GM19238 (cell line): ENCODE results near the gene CELF2.

ENCODE experiments used
- DNase-seq: peaks from one replicate; pipeline ENCODE4 v3.0.0; 2011; ENCODE audit warnings: low spot score; ENCODE audit not compliant: insufficient read length

The CELF2 gene

DNA sequence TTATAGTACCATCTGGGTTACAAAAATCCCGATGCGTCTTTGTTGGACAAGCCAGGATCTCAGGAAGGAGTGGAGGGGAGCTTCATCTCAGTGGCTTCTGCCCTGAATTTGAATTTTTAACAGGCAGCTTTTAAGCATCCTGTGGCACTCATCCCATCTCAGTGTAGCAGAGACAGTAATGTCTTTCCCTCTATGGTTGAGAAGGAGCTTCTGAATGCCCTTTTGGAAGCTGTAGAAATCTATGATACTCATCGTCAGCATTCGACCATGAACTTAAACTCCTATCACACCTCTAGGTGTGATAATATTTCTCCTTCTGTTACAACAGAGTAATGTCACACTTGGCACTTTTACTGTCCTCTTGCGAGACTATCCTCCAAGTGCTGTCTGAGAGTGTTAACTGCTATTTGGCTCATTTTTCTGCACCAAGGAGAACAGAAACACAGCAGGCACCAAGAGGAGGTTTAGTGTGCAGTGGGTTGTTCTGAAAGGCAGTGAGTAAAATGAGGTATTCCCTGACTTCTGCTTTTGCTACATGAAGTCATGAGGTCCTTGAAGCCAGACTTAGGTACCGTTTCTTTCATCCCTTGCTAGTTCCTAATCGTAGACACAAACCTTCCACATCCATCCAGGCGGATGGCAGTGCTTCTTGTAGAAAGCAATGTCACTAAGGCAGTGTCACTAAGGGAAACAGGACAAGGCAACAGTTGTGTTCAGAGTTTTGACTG is 177.4 kb downstream of the CELF2 start:
- no peak for DNase-seq

DNA sequence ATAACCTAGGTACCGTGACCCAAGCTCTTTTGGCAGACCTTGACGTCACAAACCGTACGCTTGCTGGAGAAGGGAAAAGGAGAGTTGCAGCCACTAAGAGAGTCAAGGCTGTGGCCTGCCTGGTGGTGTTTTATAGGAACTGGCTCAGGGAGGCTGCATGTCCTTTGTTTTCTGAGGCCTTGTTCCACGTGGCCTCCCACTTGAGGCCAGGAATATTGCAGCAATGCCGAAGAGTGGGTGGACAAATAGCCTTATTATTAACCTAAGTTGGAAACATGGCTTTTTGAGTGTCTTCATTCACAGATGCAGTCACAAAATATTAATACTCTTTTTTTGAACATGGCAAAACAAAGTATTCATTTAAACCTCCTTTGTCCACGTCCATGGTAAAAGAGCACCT is 178.0 kb downstream of the CELF2 start:
- no peak for DNase-seq

GRCh38 chr10:11197266-11197712 is 179.6 kb downstream of the CELF2 start:
- DNase-seq: peak; percentile 16

GRCh38 chr10:11197878-11198277 is 180.2 kb downstream of the CELF2 start:
- no peak for DNase-seq

DNA sequence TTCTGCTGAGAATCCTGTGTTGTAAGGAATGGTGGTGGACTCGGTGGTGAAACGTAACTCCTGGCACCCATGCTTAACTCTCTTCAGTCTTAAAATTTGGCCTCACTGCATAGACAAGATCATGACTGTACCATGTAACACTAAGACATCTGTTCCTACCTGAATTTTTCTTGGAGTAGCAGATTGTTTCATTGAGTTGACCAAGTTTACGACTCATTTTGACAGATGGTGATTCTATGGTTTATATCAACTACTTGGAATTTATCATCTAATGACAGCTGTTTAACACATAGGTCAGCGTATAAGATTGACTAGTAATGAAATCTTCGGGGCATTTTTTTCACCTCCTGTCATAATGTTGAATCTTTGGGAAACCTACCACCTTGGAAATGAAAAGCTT is 184.2 kb downstream of the CELF2 start:
- no peak for DNase-seq

DNA sequence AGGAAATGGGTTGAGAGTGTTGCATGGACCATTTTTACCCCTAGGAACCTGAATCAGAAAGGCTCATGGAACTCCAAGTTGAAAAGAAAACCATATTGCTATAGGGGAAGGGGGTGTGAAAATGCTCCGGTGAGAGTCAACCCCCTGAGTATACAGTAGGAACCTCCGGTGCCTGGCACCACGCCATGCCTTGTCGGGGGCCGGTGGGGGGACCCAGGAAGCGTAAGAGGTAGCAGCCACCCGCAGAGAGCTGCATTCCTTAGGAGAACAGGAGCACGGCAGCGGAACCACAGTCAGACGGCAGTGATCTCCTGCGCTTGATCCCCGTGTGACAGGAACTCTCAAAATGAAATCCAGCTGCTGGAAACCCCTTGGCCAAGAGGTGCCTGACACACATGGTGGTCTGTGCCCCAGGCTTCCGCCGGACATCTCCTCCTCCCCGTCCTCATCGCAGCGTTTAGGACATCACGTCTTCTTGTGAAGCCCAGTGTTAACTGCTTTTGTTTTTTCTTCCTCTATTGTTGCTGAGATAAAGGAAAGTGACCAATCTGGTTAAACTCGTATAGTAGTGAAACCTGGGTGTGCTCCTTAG is 186.8 kb downstream of the CELF2 start:
- DNase-seq: no peak

- DNase-seq: no peak
These were observed 187.5 kb downstream of the CELF2 start for GRCh38 chr10:11205030-11205772.

- no peak for DNase-seq
These were observed 189.2 kb downstream of the CELF2 start for GRCh38 chr10:11206676-11207559.

DNA sequence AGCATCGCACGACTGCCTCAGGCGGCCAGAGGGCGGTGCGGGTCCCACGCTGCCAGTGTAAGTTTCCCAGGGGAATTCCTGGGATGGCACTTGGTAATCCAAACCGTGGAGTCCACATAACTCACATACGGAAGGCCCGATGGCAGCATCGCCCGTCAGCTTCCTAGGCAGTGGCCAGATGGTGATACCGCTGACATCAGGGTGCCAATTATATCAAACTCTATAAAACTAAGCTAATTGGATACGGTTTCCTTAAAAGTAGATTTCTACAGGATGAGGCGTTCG is 189.8 kb downstream of the CELF2 start:
- DNase-seq: no peak

- no peak for DNase-seq
These were observed 190.6 kb downstream of the CELF2 start for GRCh38 chr10:11208243-11208642.

DNA sequence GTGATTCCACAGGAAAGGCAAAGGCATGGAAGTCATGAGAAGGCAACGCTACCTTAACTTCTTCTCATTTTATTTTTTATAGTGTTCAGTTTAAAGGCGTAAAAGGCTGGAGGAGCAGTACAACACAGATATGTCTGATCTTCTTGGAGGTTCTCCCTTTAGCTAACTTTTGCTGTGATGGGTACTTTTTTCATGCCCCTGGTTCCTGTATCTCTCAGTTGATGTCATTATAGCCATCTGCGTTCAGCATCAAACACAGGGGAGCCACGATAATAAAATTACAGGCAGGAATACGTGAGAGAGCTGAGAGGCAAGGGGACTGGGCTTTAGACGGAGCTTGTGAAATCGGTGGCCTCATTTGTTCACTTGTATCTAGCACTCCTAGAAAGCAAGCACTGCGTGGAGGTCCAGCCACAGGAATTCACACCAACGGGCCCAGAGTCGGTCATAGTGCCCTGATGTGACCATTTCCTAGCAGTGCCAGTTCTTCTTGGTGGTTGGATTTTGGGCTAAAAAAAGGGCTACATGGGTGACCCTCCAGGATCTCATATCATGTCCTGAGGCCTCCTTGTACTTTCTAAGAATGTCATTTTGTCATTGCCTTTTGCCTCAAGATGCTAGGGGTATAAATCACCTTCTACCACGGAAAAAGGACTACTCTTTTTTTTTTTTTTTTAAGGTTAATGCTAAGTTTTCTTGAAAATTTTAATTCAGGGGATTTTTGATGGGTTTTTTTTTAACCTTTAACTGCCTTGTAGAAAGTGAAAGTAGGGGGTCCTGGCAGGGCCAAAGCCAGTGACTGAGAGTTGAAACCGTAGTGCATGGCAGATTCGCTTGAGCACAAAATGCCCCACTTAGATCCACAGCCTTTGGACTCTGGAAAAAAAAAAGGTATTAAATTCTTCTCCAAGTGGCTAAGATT is 191.5 kb downstream of the CELF2 start:
- DNase-seq: peak; percentile 36

- no peak for DNase-seq
These were observed 192.1 kb downstream of the CELF2 start for GRCh38 chr10:11209830-11210181.

DNA sequence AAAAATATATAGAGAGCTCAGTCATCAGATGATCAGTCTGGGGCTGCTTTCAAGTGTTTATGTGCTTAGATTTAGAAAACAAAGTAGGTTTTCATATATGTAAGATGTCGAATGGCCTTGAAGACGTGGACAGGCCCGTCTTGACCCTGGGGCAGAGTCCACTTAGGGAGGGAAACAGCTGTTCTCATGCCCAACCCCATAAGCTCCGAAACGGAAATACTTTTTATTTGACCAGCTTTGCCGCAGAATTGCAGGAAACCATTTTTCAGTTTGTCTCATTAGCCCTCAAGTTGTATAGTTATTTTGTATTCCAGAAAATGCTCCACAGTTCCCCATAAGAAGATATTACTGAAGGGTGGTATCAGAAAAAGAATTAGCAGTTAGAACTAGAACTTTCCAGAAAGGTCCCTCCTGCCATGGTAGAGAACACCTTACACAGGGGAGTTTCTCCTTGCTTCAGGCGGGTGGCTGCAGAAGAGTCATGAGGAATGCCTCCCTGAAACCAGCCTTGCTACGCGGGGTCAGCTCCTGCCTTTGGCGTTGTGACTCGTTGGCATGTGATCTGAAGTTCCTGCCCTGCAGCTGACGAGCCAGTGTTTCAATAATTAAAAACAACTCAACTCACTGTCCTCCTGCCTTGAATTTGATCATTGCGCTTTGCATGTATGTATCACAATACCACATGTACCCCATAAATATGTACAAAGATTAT is 192.7 kb downstream of the CELF2 start:
- DNase-seq: no peak

- no peak for DNase-seq
These were observed 194.8 kb downstream of the CELF2 start for GRCh38 chr10:11212288-11213085.

DNA sequence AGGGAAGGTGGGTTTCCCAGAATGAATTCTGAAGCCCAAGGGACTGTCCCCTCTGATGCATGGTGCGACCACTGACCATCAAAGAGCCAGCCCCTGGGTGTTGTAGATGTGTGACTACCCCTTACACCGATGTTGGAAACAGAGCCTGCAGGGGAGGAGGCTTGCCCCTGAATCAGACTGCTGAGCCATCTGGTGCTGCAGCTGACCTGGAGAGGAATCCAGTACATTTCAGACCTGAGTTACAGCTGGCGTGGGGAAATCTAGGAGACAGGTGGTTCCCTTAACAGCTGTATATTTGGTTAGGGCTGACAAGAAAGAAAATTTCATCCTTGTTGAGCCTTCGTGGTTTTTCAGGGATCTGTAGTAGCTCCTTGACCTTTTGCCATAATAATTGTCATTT is 195.5 kb downstream of the CELF2 start:
- no peak for DNase-seq

- DNase-seq: no peak
These were observed 196.7 kb downstream of the CELF2 start for GRCh38 chr10:11214407-11214806.

GRCh38 chr10:11215471-11215870 is 197.8 kb downstream of the CELF2 start:
- DNase-seq: no peak

DNA sequence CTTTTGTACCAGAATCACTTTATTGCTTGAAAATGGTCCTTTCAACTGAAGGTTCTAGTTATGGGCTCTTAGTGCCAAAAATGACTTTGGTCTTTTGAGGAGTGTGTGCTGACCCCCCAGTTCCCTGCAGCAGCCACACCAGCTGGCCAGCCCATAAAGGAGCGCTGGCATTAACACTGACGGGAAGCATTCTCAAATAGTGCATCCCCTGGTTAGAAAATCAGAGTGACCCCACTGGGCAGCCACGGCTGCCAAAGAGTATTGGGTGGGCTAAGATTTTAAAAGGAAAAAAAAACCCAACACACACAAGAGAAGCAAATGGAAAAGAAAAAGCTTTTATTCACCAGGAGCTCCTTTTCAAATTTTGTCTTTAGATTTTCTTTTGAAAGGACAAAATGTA is 199.8 kb downstream of the CELF2 start:
- DNase-seq: no peak

GRCh38 chr10:11218395-11218794 is 200.7 kb downstream of the CELF2 start:
- DNase-seq: no peak
